OCI-LY3 (cell line): ENCODE results near the gene GNAZ.

Source experiments
- CTCF ChIP-seq: fragments of 200-600, 300-600 bp; sonication (generic); IDR thresholded peaks from 2 replicates; pipeline ENCODE4 v1.5.1; 2014; ENCODE audit warnings: antibody characterized with exemption, low read length, low read depth
- EZH2phosphoT487 ChIP-seq: fragments of 200-600 bp; shearing (Covaris generic); IDR thresholded peaks from 2 replicates; pipeline ENCODE4 v1.6.1; 2018; ENCODE audit warnings: antibody characterized with exemption, mixed run types, low read depth

DNA sequence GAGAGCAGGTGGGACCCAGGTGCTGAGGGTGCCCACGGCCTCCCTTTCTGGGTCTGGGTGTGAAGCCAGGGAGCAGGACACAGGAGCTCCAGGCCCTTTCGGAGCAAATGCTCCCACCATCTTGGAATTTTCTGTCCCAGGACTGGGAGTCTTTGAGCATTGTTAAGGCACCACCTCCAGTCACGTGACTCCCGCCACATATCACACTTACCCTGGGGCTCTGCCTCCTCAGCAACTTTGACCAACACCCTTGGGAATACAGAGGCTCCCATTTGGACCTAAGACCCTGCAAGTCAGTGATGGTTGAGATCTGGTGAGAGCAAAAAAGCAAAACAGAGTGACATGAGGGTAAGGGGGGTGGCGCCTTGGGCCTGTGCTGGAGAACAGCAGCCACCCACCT, 35.6 kb downstream of the GNAZ start:
- TF ChIP-seq CTCF (no peak), EZH2phosphoT487 (no peak)
